ENCODE measurements around the gene TXNRD1. TPM values are rescaled to one million over a fixed set of nuclear protein-coding genes. Genes with fewer than 3 reads are reported as not detected.

The TXNRD1 gene
- total RNA-seq, 2 donors from 2014 or later, result 87.6 to 115 TPM

DNA sequence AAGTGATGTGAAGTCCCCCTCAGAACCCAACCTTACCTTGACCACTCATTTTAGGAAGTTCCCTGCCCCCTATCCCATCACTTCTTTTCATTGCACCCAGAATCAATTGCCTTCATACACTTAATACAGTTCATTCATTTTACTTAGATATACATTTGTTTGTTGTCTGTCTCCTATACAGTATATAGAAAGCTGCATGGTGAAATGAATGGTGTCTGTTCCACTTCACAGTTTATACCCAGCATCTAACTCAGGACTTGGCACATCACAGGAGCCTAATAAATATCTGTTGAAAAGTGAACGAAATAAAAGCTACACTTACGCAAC is 38.3 kb upstream of the TXNRD1 start:
- no peaks in the 10 kb centered on the region for H3K9me3 ChIP-seq
- no peaks in the 10 kb centered on the region for H3K36me3 ChIP-seq
- TF ChIP-seq, protein P1, sequence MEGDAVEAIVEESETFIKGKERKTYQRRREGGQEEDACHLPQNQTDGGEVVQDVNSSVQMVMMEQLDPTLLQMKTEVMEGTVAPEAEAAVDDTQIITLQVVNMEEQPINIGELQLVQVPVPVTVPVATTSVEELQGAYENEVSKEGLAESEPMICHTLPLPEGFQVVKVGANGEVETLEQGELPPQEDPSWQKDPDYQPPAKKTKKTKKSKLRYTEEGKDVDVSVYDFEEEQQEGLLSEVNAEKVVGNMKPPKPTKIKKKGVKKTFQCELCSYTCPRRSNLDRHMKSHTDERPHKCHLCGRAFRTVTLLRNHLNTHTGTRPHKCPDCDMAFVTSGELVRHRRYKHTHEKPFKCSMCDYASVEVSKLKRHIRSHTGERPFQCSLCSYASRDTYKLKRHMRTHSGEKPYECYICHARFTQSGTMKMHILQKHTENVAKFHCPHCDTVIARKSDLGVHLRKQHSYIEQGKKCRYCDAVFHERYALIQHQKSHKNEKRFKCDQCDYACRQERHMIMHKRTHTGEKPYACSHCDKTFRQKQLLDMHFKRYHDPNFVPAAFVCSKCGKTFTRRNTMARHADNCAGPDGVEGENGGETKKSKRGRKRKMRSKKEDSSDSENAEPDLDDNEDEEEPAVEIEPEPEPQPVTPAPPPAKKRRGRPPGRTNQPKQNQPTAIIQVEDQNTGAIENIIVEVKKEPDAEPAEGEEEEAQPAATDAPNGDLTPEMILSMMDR (IDR thresholded peaks at IDR 0.05), result no peak
- TF ChIP-seq POLR2A (IDR thresholded peaks at IDR 0.05) (no peak), POLR2AphosphoS5 (IDR thresholded peaks at IDR 0.05) (no peak)
- H3K27ac ChIP-seq, result peak overlapping the region; percentile 70 to 79
- intact Hi-C loops (cut with DNase I), result loop anchor here (5.0 kb wide), 2 partner anchors 40 to 110 kb away; partner anchors contain the start of gene NFYB
- H3K4me1 ChIP-seq (replicated peaks), result peaks cover 5% of the 10 kb centered on the region
- WGBS, result 4% methylated on average over 2 of the region's 2 CpGs
- no peak overlapping the region for H3K4me3 ChIP-seq
- DNase-seq (ENCODE audit: low spot score), result no peak
- H3K27me3 ChIP-seq (replicated peaks; ENCODE audit: insufficient read depth), result no peaks in the 10 kb centered on the region

DNA sequence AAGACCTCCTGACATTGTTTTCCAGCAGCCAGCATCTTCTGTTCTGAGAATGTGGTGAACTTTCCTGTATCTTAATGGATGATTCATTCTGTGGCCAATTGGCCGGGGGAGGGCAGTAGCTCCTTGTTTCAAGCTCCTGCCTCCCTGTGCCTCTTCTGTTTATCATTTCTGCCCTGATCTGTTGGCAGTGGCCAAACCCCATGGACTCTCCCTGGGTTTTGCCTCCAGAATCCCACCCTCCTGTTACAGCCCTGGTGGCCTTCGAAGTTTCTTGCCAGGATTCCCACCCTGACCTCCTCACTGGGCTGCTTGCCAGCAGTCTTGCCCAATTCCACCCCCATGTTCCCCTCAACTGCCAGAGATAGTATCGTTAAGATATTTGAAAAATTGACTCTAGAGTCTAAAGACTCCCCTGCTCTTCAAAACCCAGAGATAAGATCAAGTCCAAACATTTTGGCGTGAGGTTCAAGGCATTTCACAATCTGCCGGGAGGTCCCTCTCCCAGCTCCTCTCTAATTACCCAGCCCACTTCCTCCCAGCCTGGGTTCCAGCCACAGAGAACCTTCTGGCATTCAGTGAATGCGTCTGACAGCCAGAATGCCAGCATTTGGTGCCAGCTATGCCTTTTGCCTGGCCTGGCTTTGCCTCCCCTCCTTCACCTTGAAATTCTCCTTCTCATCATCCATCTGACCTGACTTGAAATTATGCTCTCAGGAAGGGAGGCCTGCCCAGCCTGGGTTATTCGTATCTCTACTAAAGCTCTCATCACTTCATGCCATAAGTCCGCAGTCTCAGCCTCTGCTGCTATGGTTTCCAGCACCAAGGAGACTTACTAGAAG is 37.7 kb upstream of the TXNRD1 start:
- H3K36me3 ChIP-seq, result no peaks in the 10 kb centered on the region
- no peaks in the 10 kb centered on the region for H3K9me3 ChIP-seq
- intact Hi-C loops (cut with DNase I), result loop anchor here (1.0 to 5.0 kb wide), 3 partner anchors 41 to 109 kb away; partner anchors contain the start of gene NFYB
- TF ChIP-seq POLR2A (IDR thresholded peaks at IDR 0.05) (no peak), POLR2AphosphoS5 (IDR thresholded peaks at IDR 0.05) (peak; percentile 89)
- TF ChIP-seq, protein P1 (IDR thresholded peaks at IDR 0.05), result peak in 3 of 4 experiments; percentile 23 to 38 (median 32)
- H3K4me1 ChIP-seq (replicated peaks), result peaks cover 5% of the 10 kb centered on the region
- peak; percentile 87 for DNase-seq (ENCODE audit: low spot score)
- H3K27ac ChIP-seq, result peak overlapping the region; percentile 70 to 79
- H3K27me3 ChIP-seq (replicated peaks; ENCODE audit: insufficient read depth), result no peaks in the 10 kb centered on the region
- H3K4me3 ChIP-seq, result no peak overlapping the region
- WGBS, result 15% methylated on average over 7 of the region's 8 CpGs

- peaks cover 5% of the 10 kb centered on the region for H3K4me1 ChIP-seq (replicated peaks)
- peak; percentile 60 for DNase-seq (ENCODE audit: low spot score)
- peak overlapping the region; percentile 70 to 79 for H3K27ac ChIP-seq
- 23% methylated on average over 5 of the region's 5 CpGs for WGBS
- TF ChIP-seq POLR2AphosphoS5 (IDR thresholded peaks at IDR 0.05), result peak; percentile 70
- TF ChIP-seq, protein P1 (IDR thresholded peaks at IDR 0.05), result no peak
- no peaks in the 10 kb centered on the region for H3K27me3 ChIP-seq (replicated peaks; ENCODE audit: insufficient read depth)
- no peak overlapping the region for H3K4me3 ChIP-seq
- H3K36me3 ChIP-seq, result no peaks in the 10 kb centered on the region
- intact Hi-C loops (cut with DNase I), result no loop called here
- no peaks in the 10 kb centered on the region for H3K9me3 ChIP-seq
These were observed 35.2 kb upstream of the TXNRD1 start for GRCh38 chr12:104180374-104180773.

DNA sequence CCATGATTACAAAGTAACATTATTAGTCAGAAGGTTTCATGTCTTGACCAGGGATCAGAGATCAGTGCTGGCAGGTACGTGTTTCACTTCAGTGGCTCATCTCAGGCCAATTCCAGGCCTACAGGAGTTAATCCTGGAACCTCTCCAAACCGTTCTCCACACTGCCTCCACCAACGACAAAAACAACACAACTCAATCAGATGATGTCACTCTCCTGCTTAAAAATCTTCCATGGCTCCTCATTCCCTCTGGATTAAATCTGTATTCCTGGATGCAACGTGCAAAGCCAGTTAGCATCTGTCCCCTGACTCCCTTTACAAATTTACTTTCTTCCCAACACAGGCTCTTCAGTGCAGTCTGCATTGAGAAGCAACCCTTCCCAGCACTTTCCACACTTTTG is 34.3 kb upstream of the TXNRD1 start:
- H3K36me3 ChIP-seq, result no peaks in the 10 kb centered on the region
- WGBS, result 50% methylated on average over 4 of the region's 4 CpGs
- H3K9me3 ChIP-seq, result no peaks in the 10 kb centered on the region
- H3K4me1 ChIP-seq (replicated peaks), result peaks cover 5% of the 10 kb centered on the region
- no peak overlapping the region for H3K4me3 ChIP-seq
- peak overlapping the region; percentile 70 to 71 for H3K27ac ChIP-seq
- intact Hi-C loops (cut with DNase I), result no loop called here
- no peaks in the 10 kb centered on the region for H3K27me3 ChIP-seq (replicated peaks; ENCODE audit: insufficient read depth)
- no peak for DNase-seq (ENCODE audit: low spot score)
- TF ChIP-seq POLR2AphosphoS5 (IDR thresholded peaks at IDR 0.05) (no peak), POLR2A (IDR thresholded peaks at IDR 0.05) (no peak)
- TF ChIP-seq, protein P1 (IDR thresholded peaks at IDR 0.05), result no peak

DNA sequence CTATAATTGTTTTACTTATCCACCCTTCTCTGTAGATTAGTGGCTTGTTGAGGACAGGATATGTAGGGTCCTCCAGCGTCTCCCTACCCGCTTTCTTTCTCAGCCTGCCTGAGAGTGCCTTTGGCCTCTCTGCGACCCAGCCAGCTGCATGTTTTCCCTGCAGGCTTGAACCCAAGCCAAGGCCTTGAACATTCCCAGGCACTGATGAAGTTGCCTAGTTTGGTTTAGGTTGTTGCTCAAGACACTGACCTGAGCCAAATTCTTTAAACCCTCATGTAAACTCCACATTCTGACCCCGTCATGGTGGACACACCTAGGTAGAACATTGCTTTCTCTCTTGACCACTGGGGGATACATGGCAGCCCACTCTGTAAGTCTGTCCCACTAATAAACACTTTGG is 33.4 kb upstream of the TXNRD1 start:
- Histone ChIP-seq H3K36me3 (no peaks in the 10 kb centered on the region), H3K27me3 (replicated peaks; ENCODE audit: insufficient read depth) (no peaks in the 10 kb centered on the region), H3K27ac (peak overlapping the region; percentile 70 to 71), H3K4me3 (no peak overlapping the region), H3K9me3 (no peaks in the 10 kb centered on the region), H3K4me1 (replicated peaks) (peaks cover 2% of the 10 kb centered on the region)
- TF ChIP-seq, protein P1 (IDR thresholded peaks at IDR 0.05), result no peak
- peak; percentile 79 for TF ChIP-seq POLR2AphosphoS5 (IDR thresholded peaks at IDR 0.05)
- peak; percentile 51 for DNase-seq (ENCODE audit: low spot score)
- intact Hi-C loops (cut with DNase I), result no loop called here
- 33% methylated on average over 4 of the region's 4 CpGs for WGBS

Measured in prostate gland (tissue), 2 donors.